Peyer's patch (tissue), 4 donors: ENCODE data around the gene NAPG.

Experiments
- POLR2A ChIP-seq, 2 donors: fragments of 450-650 bp; IDR thresholded peaks; one replicate each; pipeline ENCODE4 v1.5.1; 2017; ENCODE audit warnings: antibody characterized with exemption in 2 of 2, mild to moderate bottlenecking in 2 of 2, moderate library complexity in 2 of 2
- TF ChIP-seq, protein P1 (sequence below), 6 experiments: fragments of 450-650 bp in 4 of 6; fragments of 200-600 bp in 2 of 6; sonication (generic) in 1 of 6; IDR thresholded peaks; one replicate each; pipeline ENCODE4 v1.5.1; 2017 to 2019; ENCODE audit warnings: antibody characterized with exemption in 6 of 6, mild to moderate bottlenecking in 3 of 6, moderate library complexity in 1 of 6

DNA sequence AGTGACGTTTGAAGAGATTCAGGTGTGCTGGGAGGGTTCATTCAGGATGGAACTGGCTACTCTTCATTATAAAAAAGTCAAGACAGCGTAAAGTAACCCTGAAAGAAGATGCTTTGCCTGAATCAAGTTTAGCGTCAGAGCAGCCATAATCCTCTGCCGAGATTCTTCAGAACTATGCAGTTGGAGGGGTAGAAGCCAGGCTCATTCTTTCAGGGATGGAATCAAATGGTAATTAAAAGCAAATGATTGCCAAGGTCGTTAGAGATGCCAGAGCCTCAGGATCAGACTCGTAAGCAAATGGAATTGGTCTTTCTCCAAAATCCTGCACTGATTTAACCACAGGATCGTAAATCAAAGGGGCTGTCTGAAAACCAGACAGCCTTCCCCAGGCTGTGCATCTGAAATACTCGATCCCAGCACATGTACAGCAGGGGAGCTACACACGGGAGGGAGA, 49.5 kb upstream of the NAPG start:
- TF ChIP-seq, protein P1, sequence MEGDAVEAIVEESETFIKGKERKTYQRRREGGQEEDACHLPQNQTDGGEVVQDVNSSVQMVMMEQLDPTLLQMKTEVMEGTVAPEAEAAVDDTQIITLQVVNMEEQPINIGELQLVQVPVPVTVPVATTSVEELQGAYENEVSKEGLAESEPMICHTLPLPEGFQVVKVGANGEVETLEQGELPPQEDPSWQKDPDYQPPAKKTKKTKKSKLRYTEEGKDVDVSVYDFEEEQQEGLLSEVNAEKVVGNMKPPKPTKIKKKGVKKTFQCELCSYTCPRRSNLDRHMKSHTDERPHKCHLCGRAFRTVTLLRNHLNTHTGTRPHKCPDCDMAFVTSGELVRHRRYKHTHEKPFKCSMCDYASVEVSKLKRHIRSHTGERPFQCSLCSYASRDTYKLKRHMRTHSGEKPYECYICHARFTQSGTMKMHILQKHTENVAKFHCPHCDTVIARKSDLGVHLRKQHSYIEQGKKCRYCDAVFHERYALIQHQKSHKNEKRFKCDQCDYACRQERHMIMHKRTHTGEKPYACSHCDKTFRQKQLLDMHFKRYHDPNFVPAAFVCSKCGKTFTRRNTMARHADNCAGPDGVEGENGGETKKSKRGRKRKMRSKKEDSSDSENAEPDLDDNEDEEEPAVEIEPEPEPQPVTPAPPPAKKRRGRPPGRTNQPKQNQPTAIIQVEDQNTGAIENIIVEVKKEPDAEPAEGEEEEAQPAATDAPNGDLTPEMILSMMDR (IDR thresholded peaks at IDR 0.05) = no peak
- no peak for TF ChIP-seq POLR2A (IDR thresholded peaks at IDR 0.05)
